Osteocyte (in vitro differentiated cells): Measurements from ENCODE around the gene LHX4. TPM values are rescaled to one million over a fixed set of nuclear protein-coding genes. Genes with fewer than 3 reads are reported as not detected.

Experiments used
- DNase-seq: peaks from one replicate; pipeline ENCODE4 v3.0.0; 2021; ENCODE audit warnings: mixed read lengths; ENCODE audit not compliant: unreplicated experiment; ENCODE audit errors: extremely low spot score
- H3K27ac Mint-ChIP-seq: one replicate; pipeline ENCODE4 v1.8.0; 2021; ENCODE audit warnings: mild to moderate bottlenecking, mixed read lengths; ENCODE audit not compliant: unreplicated experiment
- H3K27me3 Mint-ChIP-seq: one replicate; pipeline ENCODE4 v1.8.0; 2021; ENCODE audit warnings: mixed read lengths; ENCODE audit not compliant: unreplicated experiment
- H3K36me3 Mint-ChIP-seq: one replicate; pipeline ENCODE4 v1.8.0; 2021; ENCODE audit warnings: mixed read lengths; ENCODE audit not compliant: unreplicated experiment
- H3K4me1 Mint-ChIP-seq: one replicate; pipeline ENCODE4 v1.8.0; 2021; ENCODE audit warnings: mixed read lengths; ENCODE audit not compliant: unreplicated experiment
- H3K4me3 Mint-ChIP-seq: one replicate; pipeline ENCODE4 v1.8.0; 2021; ENCODE audit warnings: mild to moderate bottlenecking, moderate library complexity, mixed read lengths; ENCODE audit not compliant: unreplicated experiment
- H3K9me3 Mint-ChIP-seq: one replicate; pipeline ENCODE4 v1.8.0; 2021; ENCODE audit warnings: mixed read lengths; ENCODE audit not compliant: unreplicated experiment
- CTCF ChIP-seq: fragments of 200-600 bp; sonication (generic); IDR thresholded peaks from 2 replicates; pipeline ENCODE4 v1.5.0; 2021; ENCODE audit warnings: antibody characterized with exemption, mild to moderate bottlenecking, moderate library complexity
- total RNA-seq: library from RNA; stranded (reverse); gene quantifications from 2 replicates; pipeline ENCODE4 v1.2.1, GENCODE V29; 2021

LHX4 gene
- total RNA-seq, 1 donor from 2014 or later = 0.70 TPM

- Mint-ChIP-seq H3K4me1 (peaks cover 11% of the 10 kb centered on the region), H3K4me3 (no peak overlapping the region), H3K27me3 (peaks cover 2% of the 10 kb centered on the region), H3K36me3 (no peaks in the 10 kb centered on the region), H3K9me3 (no peaks in the 10 kb centered on the region), H3K27ac (no peak overlapping the region)
- no peak for DNase-seq
- no peak for TF ChIP-seq CTCF
Measured at GRCh38 chr1:180261524-180262155, 31.6 kb downstream of the LHX4 start.

- no peak for TF ChIP-seq CTCF
- no peak for DNase-seq
- Mint-ChIP-seq H3K4me1 (peaks cover 11% of the 10 kb centered on the region), H3K27me3 (peaks cover 2% of the 10 kb centered on the region), H3K9me3 (no peaks in the 10 kb centered on the region), H3K27ac (no peak overlapping the region), H3K36me3 (no peaks in the 10 kb centered on the region), H3K4me3 (no peak overlapping the region)
Measured at GRCh38 chr1:180262628-180263488, 32.8 kb downstream of the LHX4 start.

- no peaks in the 10 kb centered on the region for H3K9me3 Mint-ChIP-seq
- H3K27me3 Mint-ChIP-seq = peaks cover 2% of the 10 kb centered on the region
- H3K27ac Mint-ChIP-seq = no peak overlapping the region
- peaks cover under 1% of the 10 kb centered on the region for H3K36me3 Mint-ChIP-seq
- peaks cover 11% of the 10 kb centered on the region for H3K4me1 Mint-ChIP-seq
- no peak overlapping the region for H3K4me3 Mint-ChIP-seq
- no peak for TF ChIP-seq CTCF
- no peak for DNase-seq
Measured at GRCh38 chr1:180264595-180264994, 34.5 kb downstream of the LHX4 start.

- H3K4me3 Mint-ChIP-seq = no peak overlapping the region
- peaks cover 2% of the 10 kb centered on the region for H3K36me3 Mint-ChIP-seq
- peaks cover 17% of the 10 kb centered on the region for H3K4me1 Mint-ChIP-seq
- no peak for TF ChIP-seq CTCF
- H3K9me3 Mint-ChIP-seq = no peaks in the 10 kb centered on the region
- no peak overlapping the region for H3K27ac Mint-ChIP-seq
- H3K27me3 Mint-ChIP-seq = peaks cover 2% of the 10 kb centered on the region
- DNase-seq = no peak
Measured at GRCh38 chr1:180265201-180265600, 35.1 kb downstream of the LHX4 start.

GRCh38 chr1:180265871-180266270, 35.8 kb downstream of the LHX4 start:
- no peaks in the 10 kb centered on the region for H3K9me3 Mint-ChIP-seq
- H3K27me3 Mint-ChIP-seq = peaks cover 1% of the 10 kb centered on the region
- H3K36me3 Mint-ChIP-seq = peaks cover 5% of the 10 kb centered on the region
- no peak for TF ChIP-seq CTCF
- no peak overlapping the region for H3K4me3 Mint-ChIP-seq
- DNase-seq = no peak
- no peak overlapping the region for H3K27ac Mint-ChIP-seq
- peaks cover 24% of the 10 kb centered on the region for H3K4me1 Mint-ChIP-seq
